HG02870 (cell line): ENCODE results near the gene MAEA.
A peak's percentile ranks its signal among the peaks of the same experiment; 100 is the strongest.

ENCODE experiments used
- ATAC-seq: cut with Tn5 transposase; IDR thresholded peaks from one replicate; pipeline ENCODE4 v1.9.1; 2021; ENCODE audit warnings: mild to moderate bottlenecking, moderate library complexity; ENCODE audit not compliant: unreplicated experiment

Gene MAEA

DNA sequence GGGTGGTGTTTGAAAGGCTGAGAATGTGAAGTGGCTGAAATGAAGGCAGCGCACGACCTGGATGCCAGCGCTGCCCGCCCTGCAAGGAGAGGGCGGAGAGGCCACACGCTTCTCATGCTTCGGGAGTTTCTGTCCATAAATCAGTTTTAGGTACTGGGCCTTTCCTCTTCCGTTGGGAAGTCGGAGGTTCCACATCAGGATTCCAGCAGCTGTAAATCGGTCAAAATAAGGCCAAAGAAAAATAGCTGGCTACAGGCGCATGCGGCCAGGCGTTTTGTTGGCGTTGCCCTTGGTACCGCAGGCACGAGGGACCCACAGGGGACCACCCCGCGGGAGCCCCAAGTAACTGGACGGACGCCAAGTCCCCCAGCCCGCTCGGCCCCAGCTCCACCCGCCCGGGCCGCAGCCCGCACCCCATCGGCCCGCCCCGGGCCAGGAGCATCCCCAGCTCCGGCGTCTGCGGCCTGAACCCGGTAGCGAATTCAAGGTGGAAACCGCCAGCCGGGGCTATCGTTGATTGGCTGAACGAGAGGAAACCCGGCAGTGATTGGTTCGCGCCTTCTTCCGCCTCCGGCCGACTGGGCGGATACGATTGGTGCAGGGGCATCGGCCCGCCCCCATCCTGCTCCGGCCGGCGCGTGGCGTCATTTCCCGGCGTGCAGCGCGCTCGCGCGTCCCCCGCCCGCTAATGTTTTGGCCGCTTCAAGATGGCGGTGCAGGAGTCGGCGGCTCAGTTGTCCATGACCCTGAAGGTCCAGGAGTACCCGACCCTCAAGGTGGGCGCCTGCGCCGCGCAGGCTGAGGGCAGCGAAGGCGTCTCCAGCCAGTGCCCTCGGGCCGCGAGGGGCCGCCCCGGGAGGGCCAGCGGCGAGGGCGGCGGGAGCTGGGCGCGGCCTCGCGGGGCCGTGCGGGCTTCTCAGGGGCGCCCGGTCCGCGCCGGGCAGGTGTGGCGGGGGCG lies at the start of gene MAEA:
MAEA (plus strand) TSS at position 685 of the 958 bp plus-strand sequence; CDS start at position 708, 23 bp downstream.
- ATAC-seq, result peak; percentile 93

DNA sequence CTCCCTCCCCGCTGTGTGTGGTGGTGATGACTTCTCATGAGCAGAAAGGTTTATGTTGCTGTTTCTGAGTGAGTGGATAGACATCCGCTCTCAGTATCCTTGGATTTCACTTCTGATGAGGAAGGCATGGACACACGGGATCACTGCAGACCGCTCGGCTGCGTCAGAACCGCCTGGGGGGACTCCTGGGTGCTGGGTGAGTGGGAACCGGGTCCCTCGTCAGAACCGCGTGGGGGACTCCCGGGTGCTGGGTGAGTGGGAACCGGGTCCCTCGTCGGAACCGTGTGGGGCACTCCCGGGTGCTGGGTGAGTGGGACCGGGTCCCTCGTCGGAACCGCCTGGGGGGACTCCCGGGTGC lies 49.8 kb upstream of the MAEA start:
- ATAC-seq, result no peak

DNA sequence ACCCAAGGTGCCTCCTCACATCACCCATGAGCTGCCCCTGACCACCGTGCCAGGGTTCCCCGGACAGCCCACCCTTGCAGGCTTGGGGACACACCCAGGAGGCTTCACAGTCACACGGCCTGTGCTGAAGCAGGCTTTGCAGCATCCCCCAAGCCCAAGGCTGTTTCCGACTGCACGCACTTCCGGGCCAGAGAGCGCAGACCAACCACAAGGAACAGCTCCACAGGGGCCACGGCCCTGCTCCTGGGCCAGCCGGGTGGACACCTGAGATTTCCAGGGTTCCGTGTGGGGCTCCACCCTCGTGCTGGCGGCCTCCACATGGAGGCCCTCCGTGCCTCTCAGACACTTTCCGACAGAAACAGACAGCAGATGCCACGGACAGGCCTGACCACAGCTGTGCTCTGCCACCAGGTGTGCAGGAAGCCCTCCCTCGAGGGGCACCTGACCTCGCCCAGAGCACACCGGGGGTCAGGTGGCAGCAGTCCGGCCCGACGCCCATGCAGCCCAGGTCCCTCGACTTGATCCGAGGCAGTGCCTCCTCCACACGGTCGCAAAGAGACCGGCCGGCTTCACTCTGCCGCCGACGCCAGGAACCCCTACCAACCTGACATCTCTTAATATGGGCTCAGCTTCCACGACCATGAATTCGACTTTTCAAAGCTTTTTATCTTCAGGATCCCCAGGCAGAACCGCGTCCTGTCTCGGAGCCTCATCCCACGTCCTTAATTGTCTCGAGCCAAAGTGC lies 48.8 kb upstream of the MAEA start:
- no peak for ATAC-seq

DNA sequence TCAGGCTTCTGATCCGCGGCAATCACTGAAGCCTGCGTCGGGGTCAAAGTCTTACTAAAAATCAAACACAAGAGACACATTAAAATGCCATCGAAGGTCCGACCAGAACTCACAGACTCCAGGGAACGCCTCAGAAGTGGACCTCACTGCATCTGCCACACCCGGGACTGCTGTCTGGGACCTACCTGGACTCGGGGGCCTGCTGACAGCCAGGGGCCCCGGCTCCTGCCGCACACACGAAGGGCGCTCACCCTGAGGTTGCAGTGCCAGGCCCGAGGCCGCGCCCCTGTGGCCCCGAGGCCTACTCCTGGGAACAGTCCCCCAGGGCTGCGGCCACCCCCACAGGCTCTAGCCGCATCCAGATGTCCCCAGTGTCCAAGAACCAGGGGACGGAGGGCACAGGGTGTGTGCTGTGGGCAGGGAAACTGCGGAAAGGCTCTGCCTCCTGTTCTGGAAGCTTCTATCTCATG lies 48.2 kb upstream of the MAEA start:
- no peak for ATAC-seq

DNA sequence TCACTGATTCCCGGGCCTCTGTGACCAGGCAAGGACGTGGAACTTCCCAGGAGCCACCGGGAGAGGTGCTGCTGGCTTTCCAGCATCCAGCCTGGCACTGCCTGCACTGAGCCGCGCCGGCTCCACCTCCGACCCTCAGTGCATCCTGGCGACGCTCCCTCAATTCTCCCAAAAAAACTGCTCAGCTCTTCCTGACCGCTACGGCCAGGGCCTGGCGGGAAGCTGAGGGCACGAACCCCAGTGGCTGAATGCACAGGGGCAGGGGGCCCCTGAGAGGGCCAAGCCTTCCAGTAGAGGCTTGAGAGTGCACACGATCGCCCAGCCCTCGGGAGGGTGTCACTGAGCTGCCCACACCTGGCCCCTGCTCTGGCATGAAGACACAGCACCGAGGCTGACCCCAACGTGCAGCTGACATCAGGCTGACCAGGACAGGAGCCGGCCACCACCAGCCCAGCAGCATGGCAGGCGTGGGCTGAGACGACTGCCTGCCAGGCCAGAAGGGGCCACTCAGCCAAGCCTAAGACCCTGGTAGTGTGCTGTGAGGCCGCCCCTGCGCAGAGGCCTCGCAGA lies 47.7 kb upstream of the MAEA start:
- no peak for ATAC-seq

DNA sequence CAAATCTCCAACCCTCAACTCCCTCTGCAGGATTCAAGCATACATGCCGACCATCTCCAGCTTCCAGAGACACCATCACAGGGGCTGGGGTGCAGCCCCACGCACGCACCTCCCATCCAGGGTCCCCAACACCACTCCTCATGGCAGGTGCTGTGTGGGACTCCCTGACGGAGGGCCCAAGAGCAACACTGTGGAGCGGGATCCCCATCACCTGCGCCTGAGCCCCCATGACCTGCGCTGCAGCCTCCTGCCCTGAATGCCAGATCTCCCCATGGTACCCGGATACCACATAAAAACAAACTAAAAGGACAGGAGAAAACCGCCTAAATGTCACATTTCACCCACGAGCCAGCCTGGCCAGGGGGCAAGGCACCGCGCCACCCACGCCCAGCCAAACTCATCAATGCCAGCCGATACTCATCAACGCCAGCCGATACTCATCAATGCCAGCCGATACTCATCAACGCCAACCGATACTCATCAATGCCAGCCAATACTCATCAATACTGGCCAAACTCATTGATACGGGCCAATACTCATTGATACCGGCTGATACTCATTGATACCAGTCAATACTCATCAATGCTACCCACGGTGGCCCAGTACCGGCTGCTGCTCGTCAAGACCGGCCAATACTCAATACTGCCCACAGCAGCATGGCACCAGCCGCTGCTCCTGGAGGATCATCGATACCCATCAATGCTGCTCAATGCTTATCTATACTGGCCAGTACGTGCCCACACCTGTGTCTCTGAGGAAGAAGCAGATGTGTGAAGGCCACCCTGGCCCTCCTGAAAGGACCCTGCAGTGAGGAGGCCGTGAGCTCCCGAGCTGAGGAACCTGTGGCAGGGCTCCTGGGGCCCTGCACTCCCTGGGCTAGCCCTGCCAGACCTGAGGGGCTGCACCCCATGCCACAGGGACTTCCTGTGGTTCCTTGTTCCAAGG lies 46.9 kb upstream of the MAEA start:
- no peak for ATAC-seq

DNA sequence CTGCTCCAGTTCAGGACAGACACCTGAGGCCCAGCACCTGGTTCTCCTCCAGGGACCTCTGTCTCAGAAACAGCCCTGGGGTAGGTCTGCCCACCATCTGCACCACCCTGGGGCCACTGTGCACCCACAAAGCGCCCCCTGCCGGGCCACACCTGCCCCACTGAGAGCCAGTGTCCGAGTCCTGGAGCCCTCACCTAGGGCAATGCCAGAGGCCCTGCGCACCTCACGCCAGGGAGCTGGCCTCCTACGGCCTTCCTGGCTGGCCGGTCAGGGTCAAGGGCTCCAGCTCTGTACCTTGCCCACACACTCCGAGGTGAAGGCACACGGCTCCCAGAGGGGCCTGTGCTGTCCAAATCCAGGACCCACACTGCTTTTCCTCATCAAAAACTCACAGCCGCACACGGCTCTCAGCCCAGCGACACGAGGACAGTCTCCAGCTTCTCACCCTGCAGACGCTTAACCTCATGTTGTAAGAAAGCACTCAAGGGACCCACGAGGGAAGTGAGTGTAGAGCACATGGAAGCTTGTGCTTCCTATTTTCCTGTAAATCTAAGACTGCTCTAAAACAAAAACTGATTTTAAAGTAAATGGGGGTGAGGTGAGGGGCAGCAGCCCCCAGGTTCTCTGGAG lies 46.1 kb upstream of the MAEA start:
- no peak for ATAC-seq

DNA sequence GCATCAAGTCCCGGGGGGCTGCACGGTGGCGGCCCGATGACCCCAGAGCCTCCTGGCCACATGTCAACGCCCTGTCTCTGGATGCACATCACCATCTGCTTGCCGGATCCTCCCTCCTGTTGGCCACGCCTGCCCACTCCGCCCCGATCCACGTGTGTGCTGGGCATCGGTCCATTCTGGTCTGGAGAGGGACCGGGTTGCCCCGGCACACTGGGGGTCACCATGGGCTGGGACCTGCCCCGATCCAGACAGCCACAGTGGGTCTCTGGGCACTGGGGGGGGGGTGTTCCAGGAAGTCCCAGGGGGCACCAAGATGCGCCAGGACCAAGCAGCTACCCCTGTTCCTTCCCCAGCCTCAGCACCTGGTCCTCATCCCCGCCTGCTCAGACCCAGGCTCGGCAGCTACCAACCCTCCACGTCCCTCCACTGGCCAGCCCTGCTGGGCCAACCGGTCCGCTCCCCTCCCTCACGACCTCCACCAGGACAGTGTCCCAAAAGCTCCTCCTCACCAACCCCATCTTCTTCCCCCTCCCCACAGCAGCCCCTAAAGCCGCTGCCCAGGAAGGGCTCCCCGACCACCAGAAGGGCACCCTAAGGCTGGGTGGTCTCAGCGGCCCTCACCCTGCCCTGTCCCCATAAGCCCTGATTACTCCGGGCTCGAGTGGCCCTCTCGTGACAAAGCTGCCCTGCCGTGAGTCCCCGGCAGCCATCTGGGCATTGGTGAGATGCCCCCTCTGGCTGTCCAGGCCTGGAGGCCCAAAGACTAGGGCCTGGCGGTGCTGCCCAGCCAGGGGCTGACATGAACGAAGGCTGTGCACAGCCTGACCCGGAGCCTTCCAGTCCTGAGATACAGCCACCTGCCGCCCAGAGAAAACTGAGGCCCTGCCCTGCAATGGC lies 45.4 kb upstream of the MAEA start:
- no peak for ATAC-seq

DNA sequence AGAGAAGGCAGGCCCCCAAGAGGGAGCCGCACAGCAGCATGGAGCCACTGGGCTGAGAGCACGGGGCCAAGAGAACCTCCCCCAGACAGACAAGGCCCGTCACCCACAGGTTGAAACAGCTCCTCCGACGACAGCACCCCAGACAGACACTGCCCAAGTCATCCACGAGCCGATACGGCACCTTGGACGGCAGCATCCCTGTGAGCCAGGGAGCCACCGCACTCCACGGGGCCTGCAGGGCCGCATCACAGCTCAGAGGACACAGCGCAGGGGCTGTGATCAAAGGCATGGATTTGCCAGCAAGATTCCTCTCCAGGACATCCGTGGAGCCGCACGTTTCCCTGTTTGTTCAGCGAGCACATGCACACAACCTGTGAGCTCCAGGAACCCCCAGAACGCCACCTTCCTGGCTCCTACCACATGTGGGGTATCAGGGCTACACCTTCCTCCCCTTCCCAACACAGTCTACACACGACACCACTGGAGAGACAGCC lies 44.7 kb upstream of the MAEA start:
- no peak for ATAC-seq

DNA sequence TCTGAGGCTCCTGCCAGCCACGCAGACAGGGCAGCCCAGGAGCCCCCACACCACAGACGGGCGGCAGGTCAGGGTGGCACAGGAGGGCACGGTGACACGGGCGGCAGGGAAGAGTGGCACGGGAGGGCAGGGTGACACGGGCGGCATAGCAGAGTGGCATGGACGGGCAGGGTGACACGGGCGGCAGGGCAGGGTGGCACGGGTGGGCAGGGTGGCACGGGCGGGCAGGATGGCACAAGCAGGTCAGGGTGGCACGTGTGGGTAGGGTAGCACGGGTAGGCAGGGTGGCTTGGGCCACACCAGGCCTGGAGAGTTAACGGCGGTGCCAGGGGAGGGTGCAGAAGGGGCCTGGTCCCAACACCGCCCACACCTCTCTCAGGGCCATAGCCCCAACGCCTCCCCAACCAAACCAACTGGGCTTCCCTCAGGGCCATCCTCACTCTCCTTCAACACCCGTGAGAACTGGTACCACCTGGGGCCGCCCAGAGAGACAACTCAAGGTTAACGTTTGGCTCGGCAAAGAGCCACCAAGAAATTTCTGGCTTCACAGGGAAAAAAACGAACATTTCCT lies 44.1 kb upstream of the MAEA start:
- ATAC-seq, result no peak

DNA sequence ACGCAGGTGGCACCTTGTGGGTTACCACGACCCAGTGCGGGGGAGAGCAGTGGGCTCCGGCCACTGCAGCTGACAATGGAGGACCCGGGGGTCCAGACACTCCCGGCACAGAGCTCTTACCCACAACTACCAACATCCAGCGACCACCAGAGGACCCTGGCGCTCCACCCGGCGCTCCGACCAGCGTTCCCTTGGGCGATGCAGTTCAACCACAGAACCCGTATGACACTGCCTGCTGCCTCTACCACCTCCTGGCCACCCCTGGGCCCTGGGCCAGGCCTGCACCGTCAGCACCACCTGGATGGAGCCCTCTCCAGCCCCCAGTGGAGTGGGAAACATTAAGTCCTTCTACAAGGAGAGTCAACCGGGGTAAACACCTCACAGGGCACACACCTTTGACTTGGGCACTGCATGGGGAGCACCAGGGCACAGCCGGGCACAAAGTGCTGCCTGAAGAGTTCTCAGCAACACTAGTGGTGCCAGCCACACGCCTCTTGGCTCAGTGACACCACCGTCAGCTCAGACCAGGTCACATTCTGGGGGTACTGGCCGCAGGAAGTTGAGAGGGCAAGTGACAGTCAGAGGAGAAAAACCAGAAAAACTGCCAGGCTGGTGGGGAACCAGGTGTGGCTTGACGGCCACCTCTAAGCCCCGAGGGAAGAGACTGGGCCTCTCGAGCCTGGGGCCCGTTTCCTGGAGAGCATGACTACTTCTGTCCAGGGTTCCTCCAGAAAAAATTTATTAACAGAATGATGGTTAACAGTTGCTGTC lies 43.4 kb upstream of the MAEA start:
- no peak for ATAC-seq

DNA sequence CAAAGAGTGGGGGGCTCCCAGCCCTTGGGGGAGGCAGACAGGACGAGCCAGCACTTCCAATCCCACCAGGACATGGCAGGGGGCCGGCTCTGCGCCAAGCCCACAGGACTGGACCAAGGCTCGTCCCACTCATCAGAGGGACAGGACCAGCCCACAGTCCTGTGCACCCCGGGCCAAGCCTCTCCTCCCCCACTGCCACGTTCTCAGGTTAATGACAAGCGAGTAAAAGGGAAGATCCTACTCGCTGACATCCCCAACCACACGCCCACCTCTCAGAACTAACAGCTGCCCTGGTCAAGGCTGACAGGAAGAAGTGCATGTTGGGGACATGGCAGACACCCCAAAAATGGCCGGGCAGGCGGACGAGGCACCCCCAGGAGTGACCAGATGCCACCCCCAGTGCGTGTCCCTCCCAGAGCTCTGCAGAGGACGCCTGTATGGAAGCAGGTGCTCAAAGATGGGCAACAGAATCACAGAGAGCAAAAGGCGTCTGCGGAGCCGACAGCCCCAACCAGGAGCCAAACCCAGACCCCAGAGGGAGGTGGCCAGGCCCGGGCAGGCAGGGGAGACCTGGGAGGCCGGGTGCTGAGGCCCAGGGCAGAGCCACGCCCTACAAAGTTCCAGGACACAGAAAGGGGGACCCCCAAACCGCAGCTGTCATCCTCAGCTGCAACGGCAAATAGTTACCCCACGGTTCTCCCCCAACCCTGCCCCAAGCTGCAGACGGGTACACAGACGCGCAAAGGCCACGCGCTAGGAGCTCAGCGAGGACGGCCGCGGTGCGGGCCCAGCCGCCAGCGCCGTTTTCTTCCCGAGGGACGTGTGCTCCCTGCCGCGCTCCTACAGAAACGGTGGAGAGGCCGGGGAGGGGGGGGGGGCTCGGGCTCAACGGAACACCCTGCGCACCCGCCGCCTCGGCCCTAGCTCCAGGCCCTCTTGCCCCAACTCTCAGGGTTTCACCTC lies 42.5 kb upstream of the MAEA start:
- no peak for ATAC-seq

DNA sequence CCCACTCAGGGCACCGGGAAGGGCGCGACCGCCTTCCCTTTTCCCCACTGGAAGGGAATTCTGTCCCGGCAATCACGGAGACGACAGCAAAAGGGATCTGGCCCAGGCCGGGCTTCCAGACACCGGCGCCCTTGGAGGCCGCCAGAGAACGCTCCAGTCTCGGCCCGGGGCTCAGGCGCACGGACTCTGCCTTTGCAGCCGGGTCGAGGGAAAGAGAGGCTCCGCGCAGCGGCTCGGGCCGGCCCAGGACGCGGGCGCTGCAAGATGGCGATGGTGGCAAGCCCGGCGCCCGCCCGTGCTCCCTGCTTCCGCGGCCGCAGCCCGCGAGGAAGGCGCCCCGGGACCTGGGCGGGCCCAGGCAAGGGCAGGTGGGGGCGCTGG lies 41.8 kb upstream of the MAEA start:
- no peak for ATAC-seq

DNA sequence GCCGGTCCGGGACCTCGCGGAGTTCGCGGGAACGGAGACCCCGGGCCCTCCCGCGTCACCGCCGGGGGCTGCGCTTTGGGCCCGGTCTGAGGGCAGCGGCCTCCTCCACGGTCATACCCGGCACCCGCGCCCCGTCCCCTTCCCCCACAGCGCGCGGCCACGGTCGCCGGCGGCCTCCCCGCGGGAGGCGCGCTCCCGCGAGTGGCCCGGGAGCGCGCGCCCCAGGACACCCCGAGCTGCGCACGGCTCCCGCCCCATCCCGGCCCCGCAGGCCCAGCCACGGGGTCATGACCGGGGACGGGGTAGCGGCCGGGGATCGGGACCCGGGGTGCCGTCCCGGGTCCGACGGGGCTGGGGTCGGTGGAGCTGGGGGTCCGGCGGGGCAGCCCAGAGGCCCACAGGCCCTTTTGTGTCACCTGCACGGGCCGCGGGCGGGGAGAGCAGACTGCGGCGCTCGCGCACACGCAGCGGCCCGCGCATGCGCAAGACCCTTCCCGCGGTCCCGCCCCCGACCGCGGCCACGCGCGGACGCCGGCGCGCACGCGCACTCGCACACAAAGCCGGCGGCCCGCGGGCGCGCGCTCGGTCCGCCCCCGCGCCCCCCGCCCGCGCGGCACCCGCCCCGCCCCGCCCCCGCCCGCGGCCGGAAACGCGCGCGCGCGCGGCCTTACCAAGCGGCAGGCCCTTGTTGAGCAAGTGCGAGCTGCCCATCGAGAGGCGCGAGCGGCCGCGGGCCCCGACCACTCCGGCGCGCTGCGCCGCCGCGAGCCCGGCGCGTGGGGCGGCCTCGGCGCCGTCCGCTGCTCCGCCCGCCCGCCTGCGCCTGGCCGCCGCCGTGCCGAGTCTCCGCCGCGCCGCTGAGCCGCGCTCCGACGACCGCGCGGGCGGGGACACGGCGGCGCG lies 41.2 kb upstream of the MAEA start, which contains the start of gene CTBP1:
CTBP1 (minus strand) TSS at position 886 of the 903 bp plus-strand sequence. CDS start 7,799 bp downstream, outside the sequence.
- peak; percentile 34 for ATAC-seq

DNA sequence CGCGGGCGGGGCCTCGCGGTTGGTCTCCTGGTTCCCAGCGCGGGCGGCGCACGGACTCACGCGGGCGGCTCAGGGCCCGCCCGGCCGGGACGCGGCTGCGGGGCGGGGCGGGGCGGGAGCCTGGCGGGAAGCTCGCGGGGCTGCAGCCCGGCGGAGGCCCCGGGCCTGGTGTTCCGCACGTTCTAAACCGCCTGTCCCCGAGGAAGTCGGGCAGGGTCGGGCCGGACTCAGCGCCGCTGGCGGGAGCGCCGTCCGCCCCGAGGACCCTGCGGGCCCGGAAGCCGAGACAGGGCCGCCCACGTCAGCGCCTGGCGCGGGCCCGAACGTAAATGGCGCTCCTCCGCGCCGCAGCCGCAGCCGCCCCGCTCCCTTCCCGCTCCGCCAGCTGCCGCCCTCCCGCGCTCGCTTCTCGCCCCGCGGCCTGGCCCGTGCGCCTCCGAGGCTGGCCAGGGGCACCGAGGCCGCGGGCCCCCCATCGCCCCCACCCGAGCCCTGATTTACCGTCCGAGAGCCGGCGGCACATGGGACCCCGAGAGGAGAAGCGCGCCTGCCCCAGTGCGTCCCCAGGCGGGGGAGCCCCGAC lies 40.5 kb upstream of the MAEA start:
- peak; percentile 48 for ATAC-seq
